ENCODE results near the gene MAD1L1.

- TF ChIP-seq CTCF (IDR thresholded peaks at IDR 0.05; ENCODE audit: insufficient read depth, low read length, poor library complexity, severe bottlenecking) (no peak), EZH2phosphoT487 (conservative IDR thresholded peaks at IDR 0.05; ENCODE audit: low read length) (no peak)
Measured at GRCh38 chr7:1974290-1975101, 258.2 kb downstream of the MAD1L1 start.
